ENCODE data around the gene DOCK3. TPM values are rescaled to one million over a fixed set of nuclear protein-coding genes. Genes with fewer than 3 reads are reported as not detected.

DOCK3 gene
- total and polyA plus RNA-seq, 10 of the 15 experiments (the other 5 are each of a cell fraction or from before 2014, with no cell fraction given), result 0.02 to 0.52 (median 0.04) TPM; not detected in 5

DNA sequence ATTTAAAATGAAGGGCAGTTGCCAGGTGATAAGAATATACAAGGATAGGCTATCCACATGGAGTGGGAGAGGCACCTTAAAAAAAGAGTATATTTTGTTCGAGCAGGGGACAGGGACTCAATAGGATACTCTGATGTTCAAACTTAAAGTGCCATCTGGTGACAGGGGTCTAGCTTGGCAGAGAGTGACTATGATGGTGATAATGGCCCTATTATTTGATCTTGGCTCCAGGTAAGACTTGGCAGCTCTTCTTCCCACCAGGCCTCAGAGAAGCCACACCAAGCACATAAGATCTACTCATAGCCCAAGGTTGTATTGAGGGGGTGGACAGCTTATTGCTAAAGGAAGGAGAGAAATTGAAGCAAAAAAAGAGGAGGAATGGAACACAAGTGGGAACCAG, 601.3 kb downstream of the DOCK3 start:
- intact Hi-C loops (cut with micrococcal nuclease; ENCODE audit: unreplicated experiment), result no loop called here
- Histone ChIP-seq H3K4me1 (ENCODE audit: control insufficient read depth, insufficient read depth, low read length) (no peaks in the 10 kb centered on the region), H3K36me3 (ENCODE audit: control insufficient read depth in 2 of 2, insufficient read depth in 2 of 2, low read length in 1 of 2) (no peaks in the 10 kb centered on the region), H3K27ac (ENCODE audit: control insufficient read depth, insufficient read depth) (no peak overlapping the region), H3K4me2 (ENCODE audit: control insufficient read depth, insufficient read depth) (no peak overlapping the region), H2AFZ (ENCODE audit: control insufficient read depth, low read depth, low read length) (no peak overlapping the region), H4K20me1 (ENCODE audit: control insufficient read depth, insufficient read depth) (no peaks in the 10 kb centered on the region), H3K4me3 (no peak overlapping the region), H3K9me3 (replicated peaks; ENCODE audit: control insufficient read depth, insufficient read depth, low read length) (no peaks in the 10 kb centered on the region), H3K9ac (ENCODE audit: control insufficient read depth, insufficient read depth, low read length) (no peak overlapping the region), H3K79me2 (ENCODE audit: control insufficient read depth, insufficient read depth, low read length) (no peaks in the 10 kb centered on the region), H3K27me3 (replicated peaks in 1 of 2; ENCODE audit: control insufficient read depth in 2 of 2, insufficient read depth in 2 of 2, low read length in 1 of 2) (peaks cover 2% of the 10 kb centered on the region in 2 experiments; a peak in 3 of 4 replicates)
- DNase-seq (ENCODE audit: low read depth, low spot score) (no peak), FAIRE-seq (no peak), ATAC-seq (no peak)
- ChIA-PET SMC1A (ENCODE audit: uncharacterized antibody, unreplicated experiment) (interaction anchor here (0.6 kb wide), 1 partner anchor 45 kb away, joined by 3 read pairs; no protein-coding TSS in a partner anchor), CTCF (no interaction called here), POLR2A (no interaction called here), RAD21 (ENCODE audit: unreplicated experiment) (no interaction called here)
- no TSS peak for BruUV-seq (replicated peaks)
- in situ Hi-C loops (cut with MboI), result no loop called here
- TF ChIP-seq, protein P1, sequence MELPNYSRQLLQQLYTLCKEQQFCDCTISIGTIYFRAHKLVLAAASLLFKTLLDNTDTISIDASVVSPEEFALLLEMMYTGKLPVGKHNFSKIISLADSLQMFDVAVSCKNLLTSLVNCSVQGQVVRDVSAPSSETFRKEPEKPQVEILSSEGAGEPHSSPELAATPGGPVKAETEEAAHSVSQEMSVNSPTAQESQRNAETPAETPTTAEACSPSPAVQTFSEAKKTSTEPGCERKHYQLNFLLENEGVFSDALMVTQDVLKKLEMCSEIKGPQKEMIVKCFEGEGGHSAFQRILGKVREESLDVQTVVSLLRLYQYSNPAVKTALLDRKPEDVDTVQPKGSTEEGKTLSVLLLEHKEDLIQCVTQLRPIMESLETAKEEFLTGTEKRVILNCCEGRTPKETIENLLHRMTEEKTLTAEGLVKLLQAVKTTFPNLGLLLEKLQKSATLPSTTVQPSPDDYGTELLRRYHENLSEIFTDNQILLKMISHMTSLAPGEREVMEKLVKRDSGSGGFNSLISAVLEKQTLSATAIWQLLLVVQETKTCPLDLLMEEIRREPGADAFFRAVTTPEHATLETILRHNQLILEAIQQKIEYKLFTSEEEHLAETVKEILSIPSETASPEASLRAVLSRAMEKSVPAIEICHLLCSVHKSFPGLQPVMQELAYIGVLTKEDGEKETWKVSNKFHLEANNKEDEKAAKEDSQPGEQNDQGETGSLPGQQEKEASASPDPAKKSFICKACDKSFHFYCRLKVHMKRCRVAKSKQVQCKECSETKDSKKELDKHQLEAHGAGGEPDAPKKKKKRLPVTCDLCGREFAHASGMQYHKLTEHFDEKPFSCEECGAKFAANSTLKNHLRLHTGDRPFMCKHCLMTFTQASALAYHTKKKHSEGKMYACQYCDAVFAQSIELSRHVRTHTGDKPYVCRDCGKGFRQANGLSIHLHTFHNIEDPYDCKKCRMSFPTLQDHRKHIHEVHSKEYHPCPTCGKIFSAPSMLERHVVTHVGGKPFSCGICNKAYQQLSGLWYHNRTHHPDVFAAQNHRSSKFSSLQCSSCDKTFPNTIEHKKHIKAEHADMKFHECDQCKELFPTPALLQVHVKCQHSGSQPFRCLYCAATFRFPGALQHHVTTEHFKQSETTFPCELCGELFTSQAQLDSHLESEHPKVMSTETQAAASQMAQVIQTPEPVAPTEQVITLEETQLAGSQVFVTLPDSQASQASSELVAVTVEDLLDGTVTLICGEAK (IDR thresholded peaks at IDR 0.05; ENCODE audit: borderline replicate concordance), result no peak
- TF ChIP-seq ZBED1 (IDR thresholded peaks at IDR 0.05; ENCODE audit: borderline replicate concordance) (no peak), RUNX3 (IDR thresholded peaks at IDR 0.05; ENCODE audit: low read length) (no peak)
- TF ChIP-seq, protein P2, sequence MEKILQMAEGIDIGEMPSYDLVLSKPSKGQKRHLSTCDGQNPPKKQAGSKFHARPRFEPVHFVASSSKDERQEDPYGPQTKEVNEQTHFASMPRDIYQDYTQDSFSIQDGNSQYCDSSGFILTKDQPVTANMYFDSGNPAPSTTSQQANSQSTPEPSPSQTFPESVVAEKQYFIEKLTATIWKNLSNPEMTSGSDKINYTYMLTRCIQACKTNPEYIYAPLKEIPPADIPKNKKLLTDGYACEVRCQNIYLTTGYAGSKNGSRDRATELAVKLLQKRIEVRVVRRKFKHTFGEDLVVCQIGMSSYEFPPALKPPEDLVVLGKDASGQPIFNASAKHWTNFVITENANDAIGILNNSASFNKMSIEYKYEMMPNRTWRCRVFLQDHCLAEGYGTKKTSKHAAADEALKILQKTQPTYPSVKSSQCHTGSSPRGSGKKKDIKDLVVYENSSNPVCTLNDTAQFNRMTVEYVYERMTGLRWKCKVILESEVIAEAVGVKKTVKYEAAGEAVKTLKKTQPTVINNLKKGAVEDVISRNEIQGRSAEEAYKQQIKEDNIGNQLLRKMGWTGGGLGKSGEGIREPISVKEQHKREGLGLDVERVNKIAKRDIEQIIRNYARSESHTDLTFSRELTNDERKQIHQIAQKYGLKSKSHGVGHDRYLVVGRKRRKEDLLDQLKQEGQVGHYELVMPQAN (conservative IDR thresholded peaks at IDR 0.05), result no peak
- TF ChIP-seq, protein P3, sequence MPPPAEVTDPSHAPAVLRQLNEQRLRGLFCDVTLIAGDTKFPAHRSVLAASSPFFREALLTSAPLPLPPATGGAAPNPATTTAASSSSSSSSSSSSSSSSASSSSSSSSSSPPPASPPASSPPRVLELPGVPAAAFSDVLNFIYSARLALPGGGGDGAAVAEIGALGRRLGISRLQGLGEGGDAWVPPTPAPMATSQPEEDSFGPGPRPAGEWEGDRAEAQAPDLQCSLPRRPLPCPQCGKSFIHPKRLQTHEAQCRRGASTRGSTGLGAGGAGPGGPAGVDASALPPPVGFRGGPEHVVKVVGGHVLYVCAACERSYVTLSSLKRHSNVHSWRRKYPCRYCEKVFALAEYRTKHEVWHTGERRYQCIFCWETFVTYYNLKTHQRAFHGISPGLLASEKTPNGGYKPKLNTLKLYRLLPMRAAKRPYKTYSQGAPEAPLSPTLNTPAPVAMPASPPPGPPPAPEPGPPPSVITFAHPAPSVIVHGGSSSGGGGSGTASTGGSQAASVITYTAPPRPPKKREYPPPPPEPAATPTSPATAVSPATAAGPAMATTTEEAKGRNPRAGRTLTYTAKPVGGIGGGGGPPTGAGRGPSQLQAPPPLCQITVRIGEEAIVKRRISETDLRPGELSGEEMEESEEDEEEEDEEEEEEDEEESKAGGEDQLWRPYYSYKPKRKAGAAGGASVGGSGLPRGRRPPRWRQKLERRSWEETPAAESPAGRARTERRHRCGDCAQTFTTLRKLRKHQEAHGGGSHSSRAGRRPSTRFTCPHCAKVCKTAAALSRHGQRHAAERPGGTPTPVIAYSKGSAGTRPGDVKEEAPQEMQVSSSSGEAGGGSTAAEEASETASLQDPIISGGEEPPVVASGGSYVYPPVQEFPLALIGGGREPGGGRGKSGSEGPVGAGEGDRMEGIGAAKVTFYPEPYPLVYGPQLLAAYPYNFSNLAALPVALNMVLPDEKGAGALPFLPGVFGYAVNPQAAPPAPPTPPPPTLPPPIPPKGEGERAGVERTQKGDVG (CRISPR knock-in tag; IDR thresholded peaks at IDR 0.05), result no peak
- WGBS (ENCODE audit: insufficient coverage, insufficient replicate concordance, low lambda C conversion rate, missing lambda C conversion rate), result 0% methylated on average over 1 of the region's 1 CpG
